ENCODE data around the gene DCP1B. TPM values are rescaled to one million over a fixed set of nuclear protein-coding genes. Genes with fewer than 3 reads are reported as not detected.

DCP1B gene
- total and polyA plus RNA-seq, 4 donors = 3.5 to 5.5 (median 4.6) TPM

DNA sequence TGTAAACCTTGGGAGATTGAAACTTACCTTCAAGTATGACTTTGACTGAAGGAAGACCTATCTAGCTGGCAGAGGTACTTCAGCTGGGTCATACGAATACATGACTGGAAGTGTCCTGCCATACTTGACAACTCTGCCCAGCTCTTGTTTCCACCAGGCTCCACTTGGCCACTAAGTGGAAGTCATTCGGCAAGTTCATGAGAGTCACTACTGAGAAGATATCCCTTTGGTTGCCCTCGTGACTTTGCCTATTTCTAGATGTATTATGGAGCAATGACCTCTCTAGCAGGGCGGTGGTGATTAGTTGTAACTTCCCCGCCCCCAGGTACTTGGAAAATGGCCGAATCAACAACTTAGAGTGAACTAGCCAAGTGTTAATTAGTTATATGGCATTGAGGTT is 39.9 kb upstream of the DCP1B start (continued):
- no peak for TF ChIP-seq RAD21 (IDR thresholded peaks at IDR 0.05)
- TF ChIP-seq, protein P1, sequence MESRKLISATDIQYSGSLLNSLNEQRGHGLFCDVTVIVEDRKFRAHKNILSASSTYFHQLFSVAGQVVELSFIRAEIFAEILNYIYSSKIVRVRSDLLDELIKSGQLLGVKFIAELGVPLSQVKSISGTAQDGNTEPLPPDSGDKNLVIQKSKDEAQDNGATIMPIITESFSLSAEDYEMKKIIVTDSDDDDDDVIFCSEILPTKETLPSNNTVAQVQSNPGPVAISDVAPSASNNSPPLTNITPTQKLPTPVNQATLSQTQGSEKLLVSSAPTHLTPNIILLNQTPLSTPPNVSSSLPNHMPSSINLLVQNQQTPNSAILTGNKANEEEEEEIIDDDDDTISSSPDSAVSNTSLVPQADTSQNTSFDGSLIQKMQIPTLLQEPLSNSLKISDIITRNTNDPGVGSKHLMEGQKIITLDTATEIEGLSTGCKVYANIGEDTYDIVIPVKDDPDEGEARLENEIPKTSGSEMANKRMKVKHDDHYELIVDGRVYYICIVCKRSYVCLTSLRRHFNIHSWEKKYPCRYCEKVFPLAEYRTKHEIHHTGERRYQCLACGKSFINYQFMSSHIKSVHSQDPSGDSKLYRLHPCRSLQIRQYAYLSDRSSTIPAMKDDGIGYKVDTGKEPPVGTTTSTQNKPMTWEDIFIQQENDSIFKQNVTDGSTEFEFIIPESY (IDR thresholded peaks at IDR 0.05) = no peak
- TF ChIP-seq HNF4G (IDR thresholded peaks at IDR 0.05) = no peak

DNA sequence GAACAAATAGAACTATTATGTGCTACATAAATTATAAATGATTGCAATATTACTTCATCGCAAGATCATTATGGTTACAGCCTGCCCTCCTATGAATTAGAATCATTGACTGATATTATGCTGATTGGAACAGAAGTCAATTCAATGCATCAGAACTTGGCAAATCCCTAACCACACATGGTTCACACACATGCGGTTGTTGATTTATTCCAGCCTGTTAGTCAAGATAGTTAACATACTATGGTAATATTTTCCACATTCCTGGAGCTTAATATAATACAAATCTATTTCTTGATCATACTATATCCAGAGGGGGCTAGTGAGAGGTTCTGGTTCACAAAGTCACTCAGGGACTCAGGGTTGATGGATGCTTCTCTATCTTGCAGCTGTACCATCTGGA is 38.8 kb upstream of the DCP1B start:
- 93% methylated on average over 2 of the region's 2 CpGs for WGBS
- H3K27ac ChIP-seq (ENCODE audit: low read depth in 1 of 2, low read length in 2 of 2) = no peak overlapping the region
- no peaks in the 10 kb centered on the region for H3K4me1 ChIP-seq (ENCODE audit: control insufficient read depth in 4 of 4, insufficient read depth in 4 of 4, low read length in 3 of 4)

More for the DNA sequence above, 38.8 kb upstream of the DCP1B start:
- H3K9me3 ChIP-seq (ENCODE audit: control insufficient read depth in 4 of 4, low read length in 3 of 4) = no peaks in the 10 kb centered on the region
- H3K4me3 ChIP-seq (ENCODE audit: low read depth in 1 of 3, low read length in 3 of 3) = no peak overlapping the region
- H3K36me3 ChIP-seq (ENCODE audit: control insufficient read depth in 4 of 4, insufficient read depth in 3 of 4, low read depth in 1 of 4, low read length in 3 of 4) = no peaks in the 10 kb centered on the region
- H3K9ac ChIP-seq (ENCODE audit: low read depth in 1 of 2, low read length in 2 of 2) = no peak overlapping the region
- H3K27me3 ChIP-seq (ENCODE audit: control insufficient read depth in 4 of 4, insufficient read depth in 4 of 4, low read length in 3 of 4) = no peaks in the 10 kb centered on the region
- no peak for DNase-seq (ENCODE audit: low spot score)
- TF ChIP-seq, protein P2, sequence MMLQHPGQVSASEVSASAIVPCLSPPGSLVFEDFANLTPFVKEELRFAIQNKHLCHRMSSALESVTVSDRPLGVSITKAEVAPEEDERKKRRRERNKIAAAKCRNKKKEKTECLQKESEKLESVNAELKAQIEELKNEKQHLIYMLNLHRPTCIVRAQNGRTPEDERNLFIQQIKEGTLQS (IDR thresholded peaks at IDR 0.05) = no peak
- TF ChIP-seq RAD21 (IDR thresholded peaks at IDR 0.05) (no peak), TAF1 (conservative IDR thresholded peaks at IDR 0.05) (no peak), YY1 (IDR thresholded peaks at IDR 0.05) (no peak), HNF4G (IDR thresholded peaks at IDR 0.05) (no peak), SP1 (IDR thresholded peaks at IDR 0.05) (no peak), JUND (IDR thresholded peaks at IDR 0.05) (no peak), NR2F2 (IDR thresholded peaks at IDR 0.05) (no peak)
- TF ChIP-seq, protein P3, sequence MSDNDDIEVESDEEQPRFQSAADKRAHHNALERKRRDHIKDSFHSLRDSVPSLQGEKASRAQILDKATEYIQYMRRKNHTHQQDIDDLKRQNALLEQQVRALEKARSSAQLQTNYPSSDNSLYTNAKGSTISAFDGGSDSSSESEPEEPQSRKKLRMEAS (IDR thresholded peaks at IDR 0.05) = no peak
- TF ChIP-seq, protein P4, sequence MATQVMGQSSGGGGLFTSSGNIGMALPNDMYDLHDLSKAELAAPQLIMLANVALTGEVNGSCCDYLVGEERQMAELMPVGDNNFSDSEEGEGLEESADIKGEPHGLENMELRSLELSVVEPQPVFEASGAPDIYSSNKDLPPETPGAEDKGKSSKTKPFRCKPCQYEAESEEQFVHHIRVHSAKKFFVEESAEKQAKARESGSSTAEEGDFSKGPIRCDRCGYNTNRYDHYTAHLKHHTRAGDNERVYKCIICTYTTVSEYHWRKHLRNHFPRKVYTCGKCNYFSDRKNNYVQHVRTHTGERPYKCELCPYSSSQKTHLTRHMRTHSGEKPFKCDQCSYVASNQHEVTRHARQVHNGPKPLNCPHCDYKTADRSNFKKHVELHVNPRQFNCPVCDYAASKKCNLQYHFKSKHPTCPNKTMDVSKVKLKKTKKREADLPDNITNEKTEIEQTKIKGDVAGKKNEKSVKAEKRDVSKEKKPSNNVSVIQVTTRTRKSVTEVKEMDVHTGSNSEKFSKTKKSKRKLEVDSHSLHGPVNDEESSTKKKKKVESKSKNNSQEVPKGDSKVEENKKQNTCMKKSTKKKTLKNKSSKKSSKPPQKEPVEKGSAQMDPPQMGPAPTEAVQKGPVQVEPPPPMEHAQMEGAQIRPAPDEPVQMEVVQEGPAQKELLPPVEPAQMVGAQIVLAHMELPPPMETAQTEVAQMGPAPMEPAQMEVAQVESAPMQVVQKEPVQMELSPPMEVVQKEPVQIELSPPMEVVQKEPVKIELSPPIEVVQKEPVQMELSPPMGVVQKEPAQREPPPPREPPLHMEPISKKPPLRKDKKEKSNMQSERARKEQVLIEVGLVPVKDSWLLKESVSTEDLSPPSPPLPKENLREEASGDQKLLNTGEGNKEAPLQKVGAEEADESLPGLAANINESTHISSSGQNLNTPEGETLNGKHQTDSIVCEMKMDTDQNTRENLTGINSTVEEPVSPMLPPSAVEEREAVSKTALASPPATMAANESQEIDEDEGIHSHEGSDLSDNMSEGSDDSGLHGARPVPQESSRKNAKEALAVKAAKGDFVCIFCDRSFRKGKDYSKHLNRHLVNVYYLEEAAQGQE (IDR thresholded peaks at IDR 0.05) = no peak
- TF ChIP-seq, protein P5, sequence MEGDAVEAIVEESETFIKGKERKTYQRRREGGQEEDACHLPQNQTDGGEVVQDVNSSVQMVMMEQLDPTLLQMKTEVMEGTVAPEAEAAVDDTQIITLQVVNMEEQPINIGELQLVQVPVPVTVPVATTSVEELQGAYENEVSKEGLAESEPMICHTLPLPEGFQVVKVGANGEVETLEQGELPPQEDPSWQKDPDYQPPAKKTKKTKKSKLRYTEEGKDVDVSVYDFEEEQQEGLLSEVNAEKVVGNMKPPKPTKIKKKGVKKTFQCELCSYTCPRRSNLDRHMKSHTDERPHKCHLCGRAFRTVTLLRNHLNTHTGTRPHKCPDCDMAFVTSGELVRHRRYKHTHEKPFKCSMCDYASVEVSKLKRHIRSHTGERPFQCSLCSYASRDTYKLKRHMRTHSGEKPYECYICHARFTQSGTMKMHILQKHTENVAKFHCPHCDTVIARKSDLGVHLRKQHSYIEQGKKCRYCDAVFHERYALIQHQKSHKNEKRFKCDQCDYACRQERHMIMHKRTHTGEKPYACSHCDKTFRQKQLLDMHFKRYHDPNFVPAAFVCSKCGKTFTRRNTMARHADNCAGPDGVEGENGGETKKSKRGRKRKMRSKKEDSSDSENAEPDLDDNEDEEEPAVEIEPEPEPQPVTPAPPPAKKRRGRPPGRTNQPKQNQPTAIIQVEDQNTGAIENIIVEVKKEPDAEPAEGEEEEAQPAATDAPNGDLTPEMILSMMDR (IDR thresholded peaks at IDR 0.05; ENCODE audit: low read depth, low read length, missing input control) = no peak
